GM12878 (cell line): ENCODE results near the gene NLGN3. TPM values are rescaled to one million over a fixed set of nuclear protein-coding genes. Genes with fewer than 3 reads are reported as not detected.
A peak's percentile ranks its signal among the peaks of the same experiment; 100 is the strongest.

Experiments used
- ATAC-seq: fragments of 200-7000 bp; cut with Tn5 transposase; 3 replicates; pipeline ENCODE4 v1.9.1; 2020; ENCODE audit warnings: mild to moderate bottlenecking, moderate library complexity
- Bru-seq: library from RNA; stranded (reverse); fragments of 400-500 nt; gene quantifications from one replicate; lab custom pipeline; 2021; lab: Mats Ljungman, UMichigan
- BruChase-seq, 2 experiments: library from RNA; stranded (reverse); fragments of 400-500 nt; gene quantifications; one replicate each; lab custom pipeline; 2021; lab: Mats Ljungman, UMichigan
- BruUV-seq: library from RNA; stranded (reverse); fragments of 400-500 nt; replicated peaks from 2 replicates; lab custom pipeline; 2021; lab: Mats Ljungman, UMichigan
- CTCF ChIA-PET: fragments of 300-600 bp; sonication (Branson Sonifier 250); formaldehyde crosslinking; extraction: SDS; loops from one replicate; lab custom pipeline; 2021; ENCODE audit warnings: inconsistent platforms; lab: Yijun Ruan, JAX
- POLR2A ChIA-PET: fragments of 350-600 bp; formaldehyde crosslinking; extraction: SDS; loops from one replicate; lab custom pipeline; 2021; ENCODE audit warnings: inconsistent platforms; lab: Charles Lee
- RAD21 ChIA-PET: fragments of 300-600 bp; sonication (Branson Sonifier 250); formaldehyde crosslinking; loops from one replicate; lab custom pipeline; 2023; ENCODE audit warnings: antibody characterized with exemption; ENCODE audit not compliant: unreplicated experiment; lab: Charles Lee
- SMC1A ChIA-PET: fragments of 300-600 bp; sonication (Branson Sonifier 250); formaldehyde crosslinking; loops from one replicate; lab custom pipeline; 2023; ENCODE audit not compliant: unreplicated experiment, uncharacterized antibody; lab: Charles Lee
- DNase-seq: peaks from one replicate; pipeline ENCODE4 v3.0.0-alpha.2; 2011; ENCODE audit warnings: low read depth, low spot score
- FAIRE-seq: peaks from 3 replicates; lab custom pipeline; 2011; peaks lifted over from hg19 to GRCh38; lab: Jason Lieb, UNC
- H2AFZ ChIP-seq: 2 replicates; pipeline ENCODE4 v1.6.0; 2011; ENCODE audit warnings: low read depth, low read length, control low read depth; ENCODE audit not compliant: control insufficient read depth
- H3K27ac ChIP-seq: 2 replicates; pipeline ENCODE4 v1.5.1; 2011; ENCODE audit warnings: control low read depth; ENCODE audit not compliant: control insufficient read depth, insufficient read depth
- H3K27me3 ChIP-seq, 2 experiments: replicated peaks in 1 of 2; 2 replicates each; pipeline versions ENCODE4 v1.6.0 to v1.6.1; 2011; ENCODE audit warnings: low read length in 1 of 2; ENCODE audit not compliant: control insufficient read depth in 2 of 2, insufficient read depth in 2 of 2
- H3K36me3 ChIP-seq, 2 experiments: 2 replicates each; pipeline ENCODE4 v1.5.1; 2011; ENCODE audit warnings: low read length in 1 of 2; ENCODE audit not compliant: control insufficient read depth in 2 of 2, insufficient read depth in 2 of 2
- H3K4me1 ChIP-seq: 2 replicates; pipeline ENCODE4 v1.6.1; 2011; ENCODE audit warnings: mild to moderate bottlenecking, low read length, moderate library complexity, mixed read lengths; ENCODE audit not compliant: control insufficient read depth, insufficient read depth
- H3K4me2 ChIP-seq: 2 replicates; pipeline ENCODE4 v1.6.0; 2011; ENCODE audit warnings: control low read depth; ENCODE audit not compliant: control insufficient read depth, insufficient read depth
- H3K4me3 ChIP-seq: fragments of 200-600 bp; sonication (generic); 2 replicates; pipeline ENCODE4 v1.5.1; 2016
- H3K79me2 ChIP-seq: 2 replicates; pipeline ENCODE4 v1.6.0; 2011; ENCODE audit warnings: low read length; ENCODE audit not compliant: control insufficient read depth, insufficient read depth
- H3K9ac ChIP-seq: 2 replicates; pipeline ENCODE4 v1.8.0; 2011; ENCODE audit warnings: low read length, control low read depth, mixed read lengths; ENCODE audit not compliant: control insufficient read depth, insufficient read depth
- H3K9me3 ChIP-seq: replicated peaks from 3 replicates; pipeline ENCODE4 v1.5.1; 2011; ENCODE audit warnings: mild to moderate bottlenecking, low read length; ENCODE audit not compliant: control insufficient read depth, insufficient read depth
- H4K20me1 ChIP-seq: 2 replicates; pipeline ENCODE4 v1.6.0; 2011; ENCODE audit not compliant: control insufficient read depth, insufficient read depth
- ESRRA ChIP-seq: IDR thresholded peaks from 2 replicates; pipeline ENCODE4 v1.6.1; 2012; ENCODE audit warnings: mild to moderate bottlenecking, low read length, improper control_type of control experiment
- MEF2A ChIP-seq: IDR thresholded peaks from 2 replicates; pipeline ENCODE4 v1.6.1; 2011; ENCODE audit warnings: low read depth, mild to moderate bottlenecking, low read length, moderate library complexity; ENCODE audit not compliant: insufficient read depth
- NFXL1 ChIP-seq: fragments of 450-650 bp; IDR thresholded peaks from 2 replicates; pipeline ENCODE4 v1.6.1; 2017; ENCODE audit warnings: antibody characterized with exemption, mild to moderate bottlenecking, borderline replicate concordance
- PAX5 ChIP-seq: IDR thresholded peaks from 2 replicates; pipeline ENCODE4 v1.6.1; 2011; ENCODE audit warnings: low read depth, low read length, borderline replicate concordance
- SMARCA5 ChIP-seq: fragments of 450-650 bp; IDR thresholded peaks from 2 replicates; pipeline ENCODE4 v1.6.1; 2017; ENCODE audit warnings: mild to moderate bottlenecking
- YBX1 ChIP-seq: fragments of 450-650 bp; IDR thresholded peaks from 2 replicates; pipeline ENCODE4 v1.6.1; 2016; ENCODE audit warnings: antibody characterized with exemption
- WGBS: methylation state at CpG from one replicate; pipeline ENCODE4 v1.1.6; 2016; ENCODE audit warnings: low lambda C conversion rate; ENCODE audit not compliant: insufficient replicate concordance, insufficient coverage; ENCODE audit errors: missing lambda C conversion rate; 5-methylcytosine and 5-hydroxymethylcytosine counted together
- in situ Hi-C: fragments of 300-500 bp; cut with MboI; formaldehyde crosslinking; loops from 9 replicates; pipeline ENCODE4 v1.14.3; 2018; ENCODE audit warnings: mixed read lengths
- intact Hi-C: fragments of 100-400 bp; cut with micrococcal nuclease; formaldehyde crosslinking; loops from one replicate; pipeline ENCODE4 v1.14.2; 2022; ENCODE audit not compliant: unreplicated experiment
- long read RNA-seq, 2 experiments: library from polyadenylated mRNA; unstranded; transcript quantifications; one replicate each; pipeline ENCODE4 v2.0.0, GENCODE V29; 2019 to 2020
- polyA minus RNA-seq, 3 experiments: library from RNA; depleted of rRNA, polyadenylated mRNA; stranded (reverse); fragments of >200 nt; gene quantifications; 2 replicates each; pipeline ENCODE4 v1.2.3, GENCODE V29; 2011
- polyA plus RNA-seq, 11 experiments: library from polyadenylated mRNA; depleted of rRNA in 4 of 11; unstranded in 6 of 11; stranded (reverse) in 5 of 11; fragments of >200 nt; fragmentation: Nextera tagmentation in 4 of 11; fragmentation: Illumina TruSeq in 1 of 11; extraction: Ambion mirVana in 4 of 11; extraction: Trizol in 1 of 11; gene quantifications; 1 replicate in 1 of 11; 2 replicates in 10 of 11; pipeline versions ENCODE4 v1.2.1 to v1.2.3, GENCODE V29; 2011 to 2016; ENCODE audit warnings: inconsistent platforms in 2 of 11, missing spikeins in 2 of 11, low read depth in 1 of 11
- total RNA-seq, 4 experiments: library from RNA; depleted of rRNA in 3 of 4; stranded (reverse); fragments of >200 nt in 3 of 4; fragmentation: Illumina TruSeq in 1 of 4; extraction: Trizol in 1 of 4; gene quantifications; 2 replicates each; pipeline versions ENCODE4 v1.2.1 to v1.2.3, GENCODE V29; 2013 to 2021

Gene NLGN3
- 3.7 and 3.8 TPM in 2 replicates for total RNA-seq (2013; cell fraction: nucleolus; rRNA removed)
- 0.16 and 0.23 TPM in 2 replicates for total RNA-seq (2014; rRNA removed)
- total RNA-seq (2014; rRNA removed; fragmentation: Illumina TruSeq; extraction: Trizol), result 0.14 and 0.18 TPM in 2 replicates
- 0.33 and 0.56 TPM in 2 replicates for total RNA-seq (2021)
- 0.62 TPM for polyA plus RNA-seq (2011; ENCODE audit: low read depth)
- polyA plus RNA-seq (2011; rRNA removed), result 0.33 and 0.48 TPM in 2 replicates
- polyA plus RNA-seq (2011; cell fraction: cytosol; rRNA removed), result 0.28 and 0.42 TPM in 2 replicates
- polyA plus RNA-seq (2011; cell fraction: nucleus; rRNA removed), result 2.8 TPM in 2 replicates
- polyA plus RNA-seq (2012), result 0.79 and 1.1 TPM in 2 replicates
- polyA plus RNA-seq (2014; fragmentation: Illumina TruSeq; extraction: Trizol), result 0.48 and 0.73 TPM in 2 replicates
- under 1 TPM; 0.07 to 0.13 TPM for polyA plus RNA-seq (2014; fragmentation: Nextera tagmentation; extraction: Ambion mirVana)
- 0.50 and 0.61 TPM in 2 replicates for polyA plus RNA-seq (2014; rRNA removed)
- polyA plus RNA-seq (2016; fragmentation: Nextera tagmentation; extraction: Ambion mirVana), result under 1 TPM; 0.21 to 0.42 TPM
- 0.59 and 0.72 TPM in 2 replicates for polyA minus RNA-seq (2011; rRNA and poly(A)+ RNA removed)
- 0.40 TPM in 1 of 2 replicates, not detected in the other for polyA minus RNA-seq (2011; cell fraction: cytosol; rRNA and poly(A)+ RNA removed)
- 0.36 and 0.67 TPM in 2 replicates for polyA minus RNA-seq (2011; cell fraction: nucleus; rRNA and poly(A)+ RNA removed)
- Bru-seq, nascent RNA, result percentile 46 among the genes with signal in this experiment
- BruChase-seq, experiment 1, labeled RNA remaining after a 6-hour chase, result percentile 58 among the genes with signal in this experiment
- percentile 54 among the genes with signal in this experiment for BruChase-seq, experiment 2, labeled RNA remaining after a 2-hour chase
- long read RNA-seq, experiment 1, result 0 reads
- long read RNA-seq, experiment 2, partial matches to known transcripts, result 0 of 1 reads
- long read RNA-seq, experiment 2, other reads (novel, unspliced or antisense), result 1 of 1 reads

DNA sequence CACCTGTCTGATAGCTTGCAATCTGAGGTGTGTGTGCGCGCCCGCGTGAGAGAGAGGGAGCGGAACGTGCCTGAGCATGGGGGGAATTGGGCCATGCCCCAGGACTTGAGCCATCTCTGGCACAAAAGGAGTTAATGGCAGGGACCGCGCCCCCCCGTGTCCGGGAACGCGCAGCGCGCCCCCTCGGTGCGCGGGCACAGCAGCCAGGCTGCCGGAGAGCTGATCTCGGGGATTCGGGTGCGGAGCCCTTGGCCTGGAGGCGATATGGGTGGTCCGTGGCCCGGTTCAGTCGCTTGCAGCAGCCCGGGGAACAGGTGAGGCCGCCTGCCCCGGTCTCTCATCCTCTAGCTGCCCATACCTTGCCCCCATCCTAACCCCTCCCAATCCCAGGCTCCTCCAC lies at the start of gene NLGN3:
Gene NLGN3, plus strand, starts transcription at position 191 of the 400 bp plus-strand sequence. CDS start 2,909 bp downstream, outside the sequence.
- Histone ChIP-seq H3K27me3 (no peaks in the 10 kb centered on the region), H3K79me2 (no peaks in the 10 kb centered on the region), H4K20me1 (no peaks in the 10 kb centered on the region), H3K4me3 (no peak within 1 kb of the TSS), H3K4me2 (no peak within 1 kb of the TSS), H3K36me3 (no peaks in the 10 kb centered on the region; a peak in 1 of 4 replicates), H2AFZ (no peak within 1 kb of the TSS), H3K4me1 (no peaks in the 10 kb centered on the region; the same call in 1 of the 2 replicates), H3K9ac (no peak within 1 kb of the TSS), H3K9me3 (no peaks in the 10 kb centered on the region), H3K27ac (no peak within 1 kb of the TSS)
- no peak for DNase-seq
- no peak for FAIRE-seq
- no peak for ATAC-seq
- TF ChIP-seq NFXL1 (no peak), MEF2A (no peak), SMARCA5 (no peak), ESRRA (no peak), YBX1 (no peak), PAX5 (no peak)
- ChIA-PET RAD21 (interaction anchor here (1.4 kb wide), 1 partner anchor 45 kb away, joined by 3 read pairs; no protein-coding TSS in a partner anchor), SMC1A (interaction anchor here (0.5 kb wide), 1 partner anchor 200 kb away, joined by 3 read pairs; no protein-coding TSS in a partner anchor), CTCF (no interaction called here), POLR2A (interaction anchor here (0.5 kb wide), 1 partner anchor 278 kb away, joined by 5 read pairs; no protein-coding TSS in a partner anchor)
- in situ Hi-C loops (no loop called here), intact Hi-C loops (no loop called here)
- WGBS, result 73% methylated on average over 20 of the region's 28 CpGs
- BruUV-seq, result no TSS peak
